Panc1 (cell line): Measurements from ENCODE around the gene THUMPD1.

Experiments
- CTCF ChIP-seq: fragments of 450-650 bp; IDR thresholded peaks from 2 replicates; pipeline ENCODE4 v1.5.1; 2017; ENCODE audit warnings: mild to moderate bottlenecking
- POLR2AphosphoS5 ChIP-seq: IDR thresholded peaks from 2 replicates; pipeline ENCODE4 v1.6.1; 2012; ENCODE audit warnings: mild to moderate bottlenecking, low read depth, low read length, moderate library complexity
- SIN3A ChIP-seq: IDR thresholded peaks from 2 replicates; pipeline ENCODE4 v1.6.1; 2012; ENCODE audit warnings: low read depth, mild to moderate bottlenecking, low read length, moderate library complexity, borderline replicate concordance; ENCODE audit not compliant: insufficient read depth
- TCF7L2 ChIP-seq: IDR thresholded peaks from 2 replicates; pipeline ENCODE4 v1.6.1; 2011; ENCODE audit warnings: mild to moderate bottlenecking, low read depth, low read length, inconsistent platforms
- TF ChIP-seq, protein P1 (sequence below), 2 experiments: IDR thresholded peaks; 2 replicates each; pipeline ENCODE4 v1.6.1; 2011 to 2012; ENCODE audit warnings: low read depth in 2 of 2, control low read depth in 1 of 2, low read length in 1 of 2, mild to moderate bottlenecking in 1 of 2, moderate library complexity in 1 of 2; ENCODE audit not compliant: insufficient read depth in 1 of 2

- TF ChIP-seq CTCF (no peak), POLR2AphosphoS5 (no peak), TCF7L2 (no peak), SIN3A (no peak)
- TF ChIP-seq, protein P1, sequence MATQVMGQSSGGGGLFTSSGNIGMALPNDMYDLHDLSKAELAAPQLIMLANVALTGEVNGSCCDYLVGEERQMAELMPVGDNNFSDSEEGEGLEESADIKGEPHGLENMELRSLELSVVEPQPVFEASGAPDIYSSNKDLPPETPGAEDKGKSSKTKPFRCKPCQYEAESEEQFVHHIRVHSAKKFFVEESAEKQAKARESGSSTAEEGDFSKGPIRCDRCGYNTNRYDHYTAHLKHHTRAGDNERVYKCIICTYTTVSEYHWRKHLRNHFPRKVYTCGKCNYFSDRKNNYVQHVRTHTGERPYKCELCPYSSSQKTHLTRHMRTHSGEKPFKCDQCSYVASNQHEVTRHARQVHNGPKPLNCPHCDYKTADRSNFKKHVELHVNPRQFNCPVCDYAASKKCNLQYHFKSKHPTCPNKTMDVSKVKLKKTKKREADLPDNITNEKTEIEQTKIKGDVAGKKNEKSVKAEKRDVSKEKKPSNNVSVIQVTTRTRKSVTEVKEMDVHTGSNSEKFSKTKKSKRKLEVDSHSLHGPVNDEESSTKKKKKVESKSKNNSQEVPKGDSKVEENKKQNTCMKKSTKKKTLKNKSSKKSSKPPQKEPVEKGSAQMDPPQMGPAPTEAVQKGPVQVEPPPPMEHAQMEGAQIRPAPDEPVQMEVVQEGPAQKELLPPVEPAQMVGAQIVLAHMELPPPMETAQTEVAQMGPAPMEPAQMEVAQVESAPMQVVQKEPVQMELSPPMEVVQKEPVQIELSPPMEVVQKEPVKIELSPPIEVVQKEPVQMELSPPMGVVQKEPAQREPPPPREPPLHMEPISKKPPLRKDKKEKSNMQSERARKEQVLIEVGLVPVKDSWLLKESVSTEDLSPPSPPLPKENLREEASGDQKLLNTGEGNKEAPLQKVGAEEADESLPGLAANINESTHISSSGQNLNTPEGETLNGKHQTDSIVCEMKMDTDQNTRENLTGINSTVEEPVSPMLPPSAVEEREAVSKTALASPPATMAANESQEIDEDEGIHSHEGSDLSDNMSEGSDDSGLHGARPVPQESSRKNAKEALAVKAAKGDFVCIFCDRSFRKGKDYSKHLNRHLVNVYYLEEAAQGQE (IDR thresholded peaks at IDR 0.05; ENCODE audit: insufficient read depth in 1 of 2, low read depth in 2 of 2, low read length in 1 of 2) = no peak
Observed at GRCh38 chr16:20711277-20711911, 30.2 kb downstream of the THUMPD1 start.
